Stimulated activated CD4-positive, alpha-beta T cell treated with anti-CD3 and anti-CD28 coated beads, Interleukin-12 subunit alpha, Interleukin-12 subunit beta, amount 100 ng/mL, for 48 hours (primary cell): ENCODE results near the gene EMX2.
"Not testable (repeated sequence)": the region's sequence is repeated elsewhere in the genome, so short reads cannot be mapped to it uniquely, and the experiment has no call there.

Experiments
- DNase-seq, 3 donors: peaks; one replicate each; pipeline ENCODE4 v3.0.0-alpha.2; 2020; ENCODE audit warnings: low read depth in 2 of 3, low spot score in 1 of 3

Gene EMX2

DNA sequence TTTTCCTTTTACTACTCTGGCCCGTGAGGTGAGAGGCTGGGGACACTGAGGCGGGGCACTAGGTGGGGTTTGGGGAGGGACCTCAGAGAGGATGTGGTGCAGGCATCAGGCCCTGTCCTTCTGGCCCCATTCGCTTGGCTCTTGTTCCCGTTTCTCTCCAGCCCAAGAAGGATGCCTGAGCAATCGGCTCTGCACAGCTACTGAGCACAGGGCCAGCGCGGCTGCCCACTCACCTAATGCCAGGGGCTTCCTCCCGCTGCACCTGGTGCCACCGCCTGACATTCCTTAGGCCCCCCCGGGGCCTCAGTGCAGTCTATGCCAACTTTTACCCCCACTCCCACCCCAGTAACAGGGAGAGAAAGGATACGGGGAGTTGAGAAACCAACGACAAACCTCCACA is 12.5 kb downstream of the EMX2 start:
- no peak for DNase-seq

DNA sequence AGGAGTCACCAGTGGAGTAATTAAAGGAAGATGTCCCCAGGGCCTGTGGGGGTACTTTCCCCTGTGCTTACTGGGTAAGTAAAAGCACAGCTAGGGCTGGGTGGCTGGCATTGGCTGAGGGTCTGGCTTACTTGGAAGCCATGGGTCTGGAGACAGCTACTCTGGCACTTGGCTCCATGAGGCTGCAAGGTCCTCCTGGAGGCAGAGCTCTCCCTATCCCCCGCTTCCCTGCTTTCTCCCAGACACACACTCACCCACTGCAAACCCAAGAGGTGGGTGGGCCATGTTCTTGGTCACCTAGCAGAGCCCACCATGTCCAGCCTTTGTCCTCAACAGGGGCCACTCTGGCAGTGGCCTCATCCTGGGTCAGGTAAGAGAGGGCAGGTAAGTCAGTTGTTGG is 13.3 kb downstream of the EMX2 start:
- DNase-seq: no peak

DNA sequence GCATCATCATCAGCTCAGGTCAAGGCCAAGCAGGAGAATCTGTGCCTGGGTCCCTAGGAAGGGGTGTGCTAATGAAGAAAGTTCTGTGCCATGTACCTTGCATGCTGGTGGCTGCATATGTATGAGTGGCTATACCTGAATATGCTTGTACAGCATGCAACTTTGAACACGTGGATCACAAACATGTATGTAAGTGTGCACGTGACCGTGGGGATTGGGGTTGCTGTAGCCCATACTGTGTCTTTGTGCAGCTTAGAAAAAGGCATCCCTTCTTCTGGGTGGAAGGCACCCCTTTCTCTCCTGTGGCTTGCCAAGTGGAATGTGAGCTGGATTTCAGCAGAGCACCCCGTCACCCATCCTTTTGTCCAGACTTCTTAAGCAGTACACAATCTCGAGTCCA is 13.8 kb downstream of the EMX2 start:
- no peak for DNase-seq

DNA sequence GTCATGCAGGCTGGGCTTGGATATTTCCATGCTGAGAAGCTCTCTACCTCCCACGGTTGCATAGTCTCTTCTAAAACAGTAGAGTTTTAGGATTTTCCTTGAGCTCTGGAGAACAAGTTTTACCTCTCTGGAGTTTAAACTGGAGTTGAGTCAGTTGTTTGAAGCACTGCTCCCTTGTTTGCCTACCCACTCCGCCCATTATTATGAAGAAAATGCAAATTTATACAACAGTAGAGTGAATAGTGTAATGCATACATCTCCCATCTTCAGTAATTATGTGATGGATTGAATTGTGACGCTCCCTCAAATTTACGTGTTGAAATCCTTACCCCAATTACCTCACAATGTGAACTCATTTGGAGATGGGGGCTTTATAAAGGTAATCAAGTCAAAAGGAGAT is 17.2 kb downstream of the EMX2 start:
- DNase-seq: no peak

DNA sequence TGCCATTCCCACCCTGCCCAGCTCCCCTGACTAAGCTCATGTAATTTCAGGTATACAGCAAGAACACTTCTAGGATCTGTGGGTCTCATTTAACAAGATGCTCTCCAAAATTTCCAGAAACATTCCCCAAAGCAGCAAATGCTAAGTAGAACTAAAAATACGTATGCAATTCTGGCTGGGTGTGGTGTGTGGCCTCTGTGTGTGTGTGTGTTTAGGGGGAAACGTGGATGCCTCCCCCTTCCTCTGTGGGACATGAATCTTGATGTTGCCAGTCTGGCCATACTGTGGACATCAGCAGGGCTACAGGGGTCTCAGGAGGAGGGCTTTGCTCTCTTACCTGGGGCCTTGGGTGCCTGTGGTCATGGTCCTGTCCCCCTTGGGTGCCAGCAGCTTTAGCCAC is 18.4 kb downstream of the EMX2 start:
- DNase-seq: no peak

DNA sequence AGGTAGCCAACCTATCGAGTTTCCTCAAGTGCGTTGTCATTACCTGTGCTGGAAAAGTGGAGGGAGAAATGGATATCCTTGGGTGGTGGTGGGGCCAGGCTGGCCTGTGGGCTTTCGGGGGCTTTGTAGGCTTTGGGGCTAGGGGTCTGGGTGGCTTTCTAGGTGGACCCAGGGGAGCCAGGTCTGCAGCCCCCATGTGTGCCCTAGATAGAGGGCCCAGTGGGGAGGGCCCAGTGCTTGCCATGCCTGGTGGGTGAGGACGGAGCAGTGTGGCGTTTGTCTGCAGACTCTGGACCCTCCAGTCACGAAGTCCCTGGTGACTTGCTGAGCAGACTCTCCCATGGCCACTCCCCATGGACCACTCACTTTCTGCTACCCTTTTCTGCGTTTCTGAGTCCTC is 19.7 kb downstream of the EMX2 start:
- DNase-seq: no peak

DNA sequence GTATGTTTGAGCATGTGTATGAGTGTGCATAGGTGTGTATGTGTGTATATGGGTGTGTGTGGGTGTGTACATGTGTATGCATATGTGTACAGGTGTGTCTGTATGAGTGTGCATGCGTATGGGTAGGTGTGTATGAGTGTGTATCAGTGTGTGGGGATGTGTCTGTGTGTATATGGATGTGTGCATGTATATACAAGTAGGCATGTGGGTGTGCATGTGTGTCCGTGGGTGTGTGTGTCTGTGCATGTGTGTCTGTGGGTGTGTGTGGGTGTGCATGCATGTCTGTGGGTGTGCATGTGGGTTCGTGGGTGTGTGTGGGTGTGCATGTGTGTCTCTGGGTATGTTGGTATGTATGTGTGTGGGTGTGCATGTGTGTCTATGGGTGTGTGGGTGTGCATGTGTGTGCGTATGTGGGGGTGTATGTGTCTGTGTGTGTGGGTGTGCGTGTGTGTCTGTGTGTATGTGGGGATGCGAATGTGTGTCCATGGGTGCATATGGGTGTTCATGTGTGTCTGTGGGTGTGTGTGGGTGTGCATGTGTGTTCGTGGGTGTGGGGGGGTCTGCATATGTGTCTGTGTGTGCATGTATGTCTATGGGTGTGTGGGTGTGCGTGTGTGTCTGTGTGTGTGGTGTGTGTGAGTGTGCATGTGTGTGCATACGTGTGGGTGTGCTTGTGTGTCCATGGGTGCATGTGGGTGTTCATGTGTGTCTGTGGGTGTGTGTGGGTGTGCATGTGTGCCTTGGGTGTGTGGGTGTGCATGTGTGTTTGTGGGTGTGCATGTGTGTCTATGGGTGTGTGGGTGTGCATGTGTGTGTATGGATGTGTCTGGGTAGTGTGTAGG is 20.6 kb downstream of the EMX2 start:
- no peak for DNase-seq

DNA sequence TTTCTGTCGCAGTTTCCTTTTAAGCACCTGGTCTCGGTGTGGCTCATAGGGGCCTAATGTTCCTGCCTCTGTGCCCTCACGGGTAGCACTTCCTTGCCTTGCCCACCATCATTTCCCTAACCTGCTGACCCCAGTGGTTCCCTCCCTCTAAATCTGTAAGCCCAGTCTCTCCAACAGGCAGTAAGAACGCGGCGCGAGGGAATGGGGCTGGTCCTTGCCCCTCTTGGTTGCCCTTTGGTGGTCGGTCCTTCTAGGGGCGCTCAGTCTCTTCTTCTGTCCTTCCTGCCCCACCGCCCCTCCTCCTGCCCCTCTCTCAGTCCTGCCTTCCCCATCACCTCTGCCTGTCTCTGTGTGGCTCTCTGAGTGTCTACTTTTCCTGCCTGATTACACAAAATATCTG is 21.2 kb downstream of the EMX2 start:
- DNase-seq: no peak

DNA sequence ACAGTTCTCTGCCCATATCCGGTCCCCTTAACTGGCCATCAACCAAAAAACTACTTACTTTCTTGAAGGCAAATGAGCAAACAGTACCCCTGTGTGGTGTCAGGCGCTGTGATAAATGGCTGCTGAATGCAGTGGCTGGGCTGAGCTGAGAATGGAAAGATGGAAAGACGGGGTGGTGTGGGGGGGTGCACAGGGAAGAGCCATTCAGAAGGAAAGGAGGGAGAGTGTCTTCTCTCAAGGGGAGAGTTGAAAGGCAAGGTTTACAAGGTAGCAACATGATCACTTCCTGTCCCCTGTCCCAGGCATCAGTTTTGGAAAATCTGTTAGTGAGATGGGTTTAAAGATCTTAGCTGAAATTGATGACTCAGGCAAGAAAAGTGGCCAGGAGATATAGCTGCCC is 22.5 kb downstream of the EMX2 start:
- no peak for DNase-seq

DNA sequence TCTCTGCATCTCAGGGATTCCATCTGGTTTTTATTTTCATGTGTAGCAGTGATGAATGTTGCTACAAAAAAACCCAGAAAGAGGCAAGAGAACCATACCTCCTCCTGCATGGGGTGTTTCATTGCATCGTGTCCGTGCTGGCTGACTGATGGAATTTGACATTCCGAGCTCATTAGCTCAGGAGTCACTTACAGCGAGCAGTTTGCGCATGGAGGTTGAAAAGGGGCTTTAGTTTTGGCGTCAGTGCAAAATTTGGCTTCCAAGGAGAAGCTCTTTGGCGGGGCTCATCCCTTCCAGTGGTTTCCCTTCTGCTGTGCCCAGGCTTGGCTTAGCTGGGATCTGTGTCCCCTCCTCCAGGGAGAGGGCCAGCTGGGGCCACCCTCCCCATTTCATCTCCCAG is 25.8 kb downstream of the EMX2 start:
- no peak for DNase-seq

DNA sequence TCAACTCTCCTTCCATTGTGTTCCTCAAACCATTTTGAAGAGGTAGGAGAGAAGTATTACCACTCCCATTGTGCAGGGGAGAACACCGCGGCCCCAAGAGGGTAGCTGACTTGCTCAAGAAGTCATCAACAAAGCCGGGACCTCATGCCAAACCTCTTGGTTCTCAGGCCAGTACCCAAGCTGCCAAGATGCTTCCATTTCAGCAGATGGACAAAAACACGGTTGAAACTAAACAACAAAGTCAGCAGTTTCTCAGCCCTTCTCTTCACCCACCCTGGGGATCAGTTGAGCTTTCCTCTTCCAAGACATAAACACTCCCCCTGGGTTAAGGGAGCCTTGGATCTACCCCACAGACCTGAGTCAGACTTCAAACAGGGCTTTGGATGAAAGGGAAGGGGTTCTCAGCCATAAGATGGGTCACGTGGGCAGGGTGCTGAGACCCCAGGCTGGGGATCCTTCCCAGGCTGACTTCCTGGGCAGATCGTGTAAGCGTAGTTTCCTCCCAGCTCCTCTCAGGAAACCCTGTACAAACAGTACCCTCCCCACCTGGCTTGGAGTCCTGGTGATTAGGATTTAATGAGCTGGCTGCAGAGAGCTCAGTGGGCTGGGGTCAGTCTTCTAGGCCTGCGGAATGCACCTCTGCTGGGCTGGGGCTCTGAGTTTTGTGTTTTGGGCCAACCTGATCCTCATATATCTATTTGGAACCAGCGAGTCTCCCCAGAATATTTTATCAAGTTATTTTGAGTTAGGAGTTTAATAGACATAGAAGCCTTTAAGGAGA is 27.3 kb downstream of the EMX2 start:
- no peak for DNase-seq

DNA sequence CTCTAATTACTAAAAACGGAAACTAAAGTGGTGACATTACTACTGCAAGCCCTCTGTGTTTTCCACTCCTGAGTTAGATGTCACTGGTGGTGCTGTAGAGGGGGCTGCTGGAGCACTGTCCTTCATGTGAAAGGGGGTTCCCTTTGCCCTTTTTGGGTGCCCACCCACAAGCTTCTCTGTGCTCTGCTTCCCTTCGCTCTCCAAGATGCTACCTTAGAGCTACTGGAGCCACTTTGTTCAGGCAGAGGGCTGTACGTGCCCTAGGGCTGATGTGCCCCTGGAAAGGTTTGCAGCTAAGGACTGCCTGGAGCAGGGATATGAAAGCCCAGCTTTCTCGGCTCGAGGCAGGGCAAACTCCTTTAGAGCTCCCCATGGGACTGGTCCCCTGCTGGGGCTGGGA is 28.3 kb downstream of the EMX2 start:
- no peak for DNase-seq

DNA sequence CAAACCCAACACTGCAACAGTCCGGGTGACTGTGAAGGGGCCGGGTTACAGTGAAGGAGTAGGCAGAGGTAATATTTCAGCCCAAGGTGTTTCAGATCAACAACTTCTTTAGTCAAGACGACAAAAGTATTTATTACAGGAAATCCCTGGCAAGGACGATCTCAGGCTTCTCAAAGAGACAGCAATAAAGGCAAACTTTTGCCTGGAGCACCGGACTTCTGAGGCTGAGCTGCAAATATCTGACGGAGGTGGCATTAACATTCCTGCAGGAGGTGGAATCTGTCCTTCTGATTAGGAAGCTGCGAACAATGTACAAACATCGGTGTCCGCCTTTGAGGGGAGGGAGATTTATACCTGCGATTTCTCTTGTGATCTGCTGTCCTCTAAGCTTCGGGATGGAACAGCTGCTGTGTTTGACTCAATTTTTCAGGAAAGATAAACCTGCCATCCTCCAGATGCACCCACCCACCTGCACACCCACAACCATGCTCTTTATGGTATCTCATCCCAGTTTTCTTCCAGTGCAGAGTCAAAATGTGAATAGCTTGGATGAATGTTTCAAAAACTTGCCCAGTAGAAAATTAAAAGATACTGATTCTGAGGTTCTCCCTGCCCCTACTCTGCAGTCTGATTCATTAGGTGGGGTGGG is 32.1 kb downstream of the EMX2 start:
- no peak for DNase-seq

DNA sequence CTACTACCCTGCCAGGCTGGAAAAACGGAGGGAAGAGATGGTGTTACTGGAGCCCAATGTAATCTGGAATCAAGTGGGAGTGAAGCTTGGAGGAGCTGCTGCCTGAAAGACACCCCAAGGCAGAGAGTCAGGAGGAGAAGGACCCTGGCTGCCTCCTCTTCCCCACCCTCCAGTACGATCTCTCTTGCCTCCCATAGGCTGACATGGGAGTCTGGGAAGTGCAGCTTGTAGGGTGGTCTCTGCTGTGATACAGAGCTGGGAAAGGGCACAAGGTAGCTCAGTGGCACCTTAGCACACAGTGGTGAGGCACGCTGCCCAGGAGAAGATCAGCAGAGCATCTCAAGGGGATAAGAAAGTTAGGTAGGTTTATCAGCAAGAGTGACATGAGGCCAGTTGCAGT is 35.9 kb downstream of the EMX2 start:
- no peak for DNase-seq

DNA sequence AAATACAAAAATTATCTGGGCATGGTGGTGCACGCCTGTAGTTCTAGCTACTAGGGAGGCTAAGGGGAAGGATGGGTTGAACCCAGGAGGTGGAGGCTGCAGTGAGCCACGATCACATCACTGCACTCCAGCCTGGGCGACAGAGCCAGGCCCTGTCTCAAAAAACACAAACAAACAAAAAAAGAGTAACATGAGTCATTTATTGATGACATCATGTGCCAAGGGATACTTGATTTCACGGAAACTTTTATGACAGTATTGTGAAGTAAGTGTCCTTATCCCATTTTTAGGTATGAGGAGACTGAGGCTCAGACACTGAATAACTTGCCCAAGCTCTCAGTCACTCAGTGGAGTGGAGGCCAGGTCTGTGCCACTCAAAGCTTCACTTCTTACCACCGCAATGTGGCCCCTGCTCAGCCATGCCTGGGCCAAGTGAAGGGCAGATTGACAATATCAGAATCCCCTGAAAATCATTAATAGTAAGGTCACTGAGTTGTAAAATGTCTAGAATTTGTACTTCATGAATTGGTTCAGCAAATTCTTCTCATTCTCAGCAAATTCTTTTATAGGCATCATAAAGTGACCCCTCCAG is 36.5 kb downstream of the EMX2 start:
- DNase-seq: no peak

DNA sequence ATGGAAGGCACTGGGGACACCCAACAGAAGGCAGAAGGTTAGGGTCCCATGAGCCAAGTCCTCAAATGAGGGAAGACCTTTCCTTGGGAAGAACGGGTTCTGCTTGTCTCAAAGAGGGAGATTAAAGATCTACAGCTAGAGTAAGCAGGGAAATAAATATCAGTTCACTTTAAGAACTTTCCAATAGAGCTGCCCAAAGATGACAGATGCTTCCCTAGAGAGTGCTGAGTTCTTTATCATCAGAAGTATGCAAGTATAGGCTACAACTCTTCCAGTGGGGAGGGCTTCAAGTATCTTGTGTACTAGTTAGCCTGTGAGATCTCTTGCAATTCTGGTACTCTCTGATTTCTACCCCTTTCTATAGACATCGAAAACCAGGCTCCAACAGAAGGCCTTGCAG is 39.4 kb downstream of the EMX2 start:
- no peak for DNase-seq

DNA sequence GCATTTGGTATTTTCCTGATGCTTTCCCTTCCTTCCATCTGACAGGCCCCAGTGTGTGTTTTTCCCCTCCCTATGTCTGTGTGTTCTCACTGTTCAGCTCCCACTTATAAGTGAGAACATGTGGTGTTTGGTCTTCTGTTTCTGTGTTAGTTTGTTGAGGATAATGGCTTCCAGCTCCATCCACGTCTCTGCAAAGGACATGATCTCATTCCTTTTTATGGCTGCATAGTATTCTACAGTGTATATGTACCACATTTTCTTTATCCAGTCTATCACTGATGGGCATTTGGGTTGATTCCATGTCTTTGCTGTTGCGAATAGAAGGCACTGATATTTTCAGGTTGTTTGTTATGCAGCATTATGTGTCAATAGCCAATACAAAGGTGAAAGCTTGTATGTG is 42.3 kb downstream of the EMX2 start:
- not testable (repeated sequence) for DNase-seq

DNA sequence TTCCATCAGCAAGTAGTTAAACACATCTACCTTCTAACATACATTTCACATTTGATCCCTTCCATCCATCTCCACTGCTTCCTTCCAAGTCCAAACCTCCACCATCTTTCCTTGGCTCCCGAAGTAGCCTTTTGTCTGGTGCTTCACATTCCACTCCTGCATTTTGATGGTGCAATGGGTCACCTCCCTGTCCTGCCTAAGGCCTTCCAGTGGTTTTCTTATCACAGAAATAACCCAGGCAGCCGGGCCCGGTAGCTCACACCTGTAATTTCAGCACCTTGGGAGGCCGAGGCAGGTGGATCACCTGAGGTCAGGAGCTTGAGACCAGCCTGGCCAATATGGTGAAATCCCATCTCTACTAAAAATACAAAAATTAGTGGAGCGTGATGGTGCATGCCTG is 44.5 kb downstream of the EMX2 start:
- DNase-seq: no peak

DNA sequence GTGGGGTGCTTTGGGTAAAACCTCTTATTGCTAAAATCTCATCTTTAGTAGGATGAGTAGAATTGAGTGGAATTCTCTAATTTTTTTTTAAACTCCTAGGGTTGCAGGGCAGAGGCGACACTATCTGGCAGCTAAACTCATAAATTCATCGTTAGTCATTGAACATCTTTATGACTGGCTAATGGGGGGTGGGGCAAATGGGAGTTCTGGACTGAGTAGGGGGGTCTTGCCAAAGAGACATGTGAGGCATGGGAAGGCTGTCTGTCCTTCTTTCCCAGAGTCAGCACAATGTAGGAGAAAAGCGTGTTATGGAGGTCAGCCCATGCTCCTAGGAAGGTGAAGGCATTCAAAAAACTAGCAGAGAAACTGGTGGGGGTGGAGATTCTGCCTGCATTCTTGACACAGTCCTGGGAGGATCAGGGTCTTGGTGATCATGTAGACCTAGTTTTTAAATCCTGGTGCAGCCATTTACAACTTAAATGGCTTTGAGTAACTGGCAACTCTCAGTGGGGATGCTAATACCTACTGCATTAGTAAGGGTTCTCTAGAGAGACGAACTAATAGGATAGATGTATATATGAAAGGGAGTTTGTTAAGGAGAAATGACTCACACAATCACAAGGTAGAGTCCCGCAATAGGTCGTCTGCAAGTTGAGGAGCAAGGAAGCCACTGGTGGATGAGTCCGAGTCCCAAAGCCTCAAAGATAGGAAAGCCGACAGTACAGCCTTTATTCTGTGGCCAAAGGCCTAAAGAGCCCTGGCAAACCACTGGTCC is 47.7 kb downstream of the EMX2 start:
- no peak for DNase-seq

DNA sequence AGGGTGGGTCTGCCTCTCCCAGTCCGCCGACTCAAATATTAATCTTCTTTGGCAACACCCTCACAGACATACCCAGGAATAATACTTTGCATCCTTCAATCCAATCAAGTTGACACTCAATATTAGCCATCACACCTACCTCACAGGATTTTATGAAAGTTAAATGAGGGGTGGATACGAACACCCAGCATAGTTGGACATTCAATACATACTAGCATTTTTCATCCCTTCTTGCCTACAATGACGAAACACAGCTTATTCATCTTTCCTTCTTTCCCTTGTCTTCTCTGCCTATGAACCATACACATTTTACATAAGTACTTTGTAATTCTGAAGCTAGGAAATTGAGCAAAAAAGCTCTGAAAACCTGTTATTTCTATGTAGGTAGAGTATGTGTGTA is 48.5 kb downstream of the EMX2 start:
- no peak for DNase-seq

DNA sequence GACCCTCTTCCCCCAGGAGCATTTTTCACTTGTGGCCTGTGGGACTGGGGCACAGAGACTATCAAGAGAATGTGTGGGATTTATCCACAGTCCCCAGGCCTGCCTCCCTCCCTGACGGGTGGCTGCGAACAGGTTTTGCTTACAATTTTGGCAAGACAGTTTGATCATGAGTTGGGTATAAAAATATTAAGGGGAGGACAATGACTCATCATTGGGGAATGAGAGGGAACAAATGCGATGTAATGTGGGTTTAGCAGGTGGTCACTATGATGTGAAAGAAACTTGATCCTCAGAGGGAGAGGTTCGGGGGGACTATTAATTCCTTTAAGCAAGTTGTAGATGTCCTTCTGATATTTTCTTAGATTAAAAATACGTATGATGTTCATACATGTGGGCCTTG is 52.2 kb downstream of the EMX2 start:
- DNase-seq: no peak
